ENCODE measurements around the gene SPA17. TPM values are rescaled to one million over a fixed set of nuclear protein-coding genes. Genes with fewer than 3 reads are reported as not detected.

SPA17 gene
- polyA plus RNA-seq, 1 donor from 2014 or later = 19.1 TPM

- no peak overlapping the region for H3K9ac ChIP-seq (ENCODE audit: low read length)
- no peaks in the 10 kb centered on the region for H3K27me3 ChIP-seq (ENCODE audit: insufficient read depth, low read depth, low read length)
- H3K79me2 ChIP-seq (replicated peaks; ENCODE audit: insufficient read depth, low read length) = no peaks in the 10 kb centered on the region
- H3K4me2 ChIP-seq (ENCODE audit: low read length) = no peak overlapping the region
- H3K27ac ChIP-seq (ENCODE audit: low read length) = no peak overlapping the region
- no peaks in the 10 kb centered on the region for H3K9me2 ChIP-seq (ENCODE audit: insufficient read depth, low read length)
- no peak for TF ChIP-seq POLR2AphosphoS5 (IDR thresholded peaks at IDR 0.05)
- TF ChIP-seq EZH2 (IDR thresholded peaks at IDR 0.05; ENCODE audit: borderline replicate concordance, insufficient read depth, low read length, poor library complexity, severe bottlenecking) = no peak
- TF ChIP-seq TAF1 (IDR thresholded peaks at IDR 0.05; ENCODE audit: low read depth) = no peak
- TF ChIP-seq CTCF (IDR thresholded peaks at IDR 0.05; ENCODE audit: poor library complexity, severe bottlenecking) = no peak
- TF ChIP-seq SMC3 (conservative IDR thresholded peaks at IDR 0.05; ENCODE audit: poor library complexity) = no peak
- TF ChIP-seq RAD21 (conservative IDR thresholded peaks at IDR 0.05) = no peak
- no peak for TF ChIP-seq MXI1 (conservative IDR thresholded peaks at IDR 0.05; ENCODE audit: poor library complexity, severe bottlenecking)
- TF ChIP-seq EP300 (conservative IDR thresholded peaks at IDR 0.05; ENCODE audit: poor library complexity, severe bottlenecking) = no peak
- no peak for TF ChIP-seq REST (IDR thresholded peaks at IDR 0.05; ENCODE audit: borderline replicate concordance)
- peaks cover 4% of the 10 kb centered on the region for H3K36me3 ChIP-seq (ENCODE audit: insufficient read depth, low read length)
- H3K4me3 ChIP-seq (ENCODE audit: low read length) = no peak overlapping the region
- H4K20me1 ChIP-seq (ENCODE audit: insufficient read depth) = no peaks in the 10 kb centered on the region
- H3F3A ChIP-seq (ENCODE audit: insufficient read depth, low read length, poor library complexity, severe bottlenecking) = no peaks in the 10 kb centered on the region
- H3K9me3 ChIP-seq (ENCODE audit: low read length) = no peaks in the 10 kb centered on the region
- no peak overlapping the region for H2AFZ ChIP-seq (ENCODE audit: low read depth, low read length)
Observed at GRCh38 chr11:124640666-124641065, 33.0 kb upstream of the SPA17 start.

GRCh38 chr11:124642628-124643027, 31.1 kb upstream of the SPA17 start:
- TF ChIP-seq REST (IDR thresholded peaks at IDR 0.05; ENCODE audit: borderline replicate concordance) (no peak), POLR2AphosphoS5 (IDR thresholded peaks at IDR 0.05) (no peak)
- Histone ChIP-seq H3K27ac (ENCODE audit: low read length) (no peak overlapping the region), H4K20me1 (ENCODE audit: insufficient read depth) (no peaks in the 10 kb centered on the region)

More at GRCh38 chr11:124642628-124643027, 31.1 kb upstream of the SPA17 start:
- H3K4me2 ChIP-seq (ENCODE audit: low read length) = no peak overlapping the region
- no peak overlapping the region for H2AFZ ChIP-seq (ENCODE audit: low read depth, low read length)
- no peaks in the 10 kb centered on the region for H3K36me3 ChIP-seq (ENCODE audit: insufficient read depth, low read length)
- no peak overlapping the region for H3K4me3 ChIP-seq (ENCODE audit: low read length)
- H3K9ac ChIP-seq (ENCODE audit: low read length) = no peak overlapping the region
- no peaks in the 10 kb centered on the region for H3K9me3 ChIP-seq (ENCODE audit: low read length)
- H3K27me3 ChIP-seq (ENCODE audit: insufficient read depth, low read depth, low read length) = no peaks in the 10 kb centered on the region
- no peaks in the 10 kb centered on the region for H3K9me2 ChIP-seq (ENCODE audit: insufficient read depth, low read length)
- H3F3A ChIP-seq (ENCODE audit: insufficient read depth, low read length, poor library complexity, severe bottlenecking) = no peaks in the 10 kb centered on the region
- no peaks in the 10 kb centered on the region for H3K79me2 ChIP-seq (replicated peaks; ENCODE audit: insufficient read depth, low read length)
